ENCODE data around the gene CHI3L1. TPM values are rescaled to one million over a fixed set of nuclear protein-coding genes. Genes with fewer than 3 reads are reported as not detected.

CHI3L1 gene
- polyA plus RNA-seq, 1 of the 3 experiments (the other 2 are of a cell fraction), result not detected

DNA sequence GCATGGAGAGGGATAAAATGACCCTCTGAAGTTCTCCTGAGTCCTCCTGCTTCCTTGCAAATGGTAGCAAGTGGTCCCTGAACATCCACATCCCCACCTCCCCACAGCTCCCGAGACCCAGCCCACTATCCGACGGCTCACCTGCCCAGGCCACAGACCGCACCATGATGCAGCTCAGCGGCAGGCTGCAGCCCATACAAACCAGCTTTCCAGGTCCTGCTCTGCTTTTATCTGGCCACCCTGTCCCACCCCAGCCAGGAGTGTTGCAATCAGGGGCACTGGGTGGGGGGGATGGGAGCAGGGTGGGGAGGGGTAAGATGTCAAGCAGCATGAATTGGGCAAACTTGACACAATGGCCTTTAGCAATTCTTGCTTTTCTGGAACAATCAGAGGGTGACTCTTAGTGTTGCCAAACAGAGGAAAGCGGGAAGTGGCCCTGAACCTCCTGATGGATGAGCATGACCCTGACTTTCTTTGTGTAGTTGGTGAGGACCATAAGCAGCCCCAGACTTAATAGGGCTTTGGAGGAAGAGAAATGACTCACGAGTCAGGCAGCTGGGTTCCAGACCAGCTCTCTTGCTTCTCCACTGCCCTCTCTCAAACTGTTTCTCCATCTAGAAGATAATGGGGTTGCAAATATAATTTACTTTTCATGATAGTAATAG is 43.1 kb upstream of the CHI3L1 start, which contains the start of gene CHIT1 (continued):
- TF ChIP-seq, protein P1, sequence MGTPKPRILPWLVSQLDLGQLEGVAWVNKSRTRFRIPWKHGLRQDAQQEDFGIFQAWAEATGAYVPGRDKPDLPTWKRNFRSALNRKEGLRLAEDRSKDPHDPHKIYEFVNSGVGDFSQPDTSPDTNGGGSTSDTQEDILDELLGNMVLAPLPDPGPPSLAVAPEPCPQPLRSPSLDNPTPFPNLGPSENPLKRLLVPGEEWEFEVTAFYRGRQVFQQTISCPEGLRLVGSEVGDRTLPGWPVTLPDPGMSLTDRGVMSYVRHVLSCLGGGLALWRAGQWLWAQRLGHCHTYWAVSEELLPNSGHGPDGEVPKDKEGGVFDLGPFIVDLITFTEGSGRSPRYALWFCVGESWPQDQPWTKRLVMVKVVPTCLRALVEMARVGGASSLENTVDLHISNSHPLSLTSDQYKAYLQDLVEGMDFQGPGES (IDR thresholded peaks at IDR 0.05; ENCODE audit: low read depth, low read length), result no peak
- no peak for TF ChIP-seq JUND (IDR thresholded peaks at IDR 0.05)
- TF ChIP-seq MXI1 (IDR thresholded peaks at IDR 0.05; ENCODE audit: low read depth, low read length), result no peak
- no peak for TF ChIP-seq MEF2A (IDR thresholded peaks at IDR 0.05; ENCODE audit: borderline replicate concordance, low read depth)
- TF ChIP-seq FOXM1 (IDR thresholded peaks at IDR 0.05; ENCODE audit: low read depth), result no peak
- no peak for TF ChIP-seq CHD2 (IDR thresholded peaks at IDR 0.05; ENCODE audit: low read length, partially characterized antibody)
- TF ChIP-seq FOSL2 (IDR thresholded peaks at IDR 0.05; ENCODE audit: borderline replicate concordance, low read depth), result no peak

DNA sequence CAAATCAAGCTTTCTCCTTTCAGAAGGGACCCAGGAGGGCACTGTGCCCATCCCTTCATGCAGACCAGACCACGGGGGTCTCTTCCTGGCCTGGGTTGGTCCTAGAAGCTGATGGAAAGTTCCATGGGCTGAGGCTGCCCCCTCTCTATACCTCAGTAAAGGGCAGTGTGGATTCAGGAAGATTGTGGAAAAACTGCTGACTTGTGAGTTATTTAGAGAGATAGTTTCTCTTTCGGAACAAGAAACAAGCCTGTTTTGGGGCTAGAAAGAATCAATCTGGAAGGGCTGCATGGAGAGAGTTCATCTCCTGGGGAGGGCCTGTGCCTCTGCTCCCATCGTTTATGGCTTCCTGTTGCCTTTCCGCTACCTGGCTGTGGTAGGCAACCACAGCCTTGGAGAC is 42.2 kb upstream of the CHI3L1 start:
- no peak overlapping the region for H3K9ac ChIP-seq
- POLR2A ChIA-PET, result no interaction called here
- H3K79me2 ChIP-seq (ENCODE audit: insufficient read depth), result no peaks in the 10 kb centered on the region
- no peaks in the 10 kb centered on the region for H3K9me2 ChIP-seq
- DNase-seq, result no peak
- no peak overlapping the region for H3K4me2 ChIP-seq
- WGBS (ENCODE audit: low lambda C conversion rate), result 42% methylated on average over 4 of the region's 4 CpGs
- no peak overlapping the region for H3K4me3 ChIP-seq (ENCODE audit: low read depth in 2 of 2, low read length in 1 of 2)
- H3F3A ChIP-seq (replicated peaks; ENCODE audit: insufficient read depth), result no peaks in the 10 kb centered on the region
- peaks cover 47% of the 10 kb centered on the region for H3K27me3 ChIP-seq (ENCODE audit: insufficient read depth)
- H3K4me1 ChIP-seq (ENCODE audit: control insufficient read depth in 1 of 2, insufficient read depth in 2 of 2, low read depth in 1 of 2, low read length in 1 of 2), result no peaks in the 10 kb centered on the region
- CTCF ChIA-PET, result interaction anchor here (0.7 to 5.0 kb wide), 5 partner anchors 13 to 200 kb away, joined by 3 to 43 read pairs (median 3); no protein-coding TSS in a partner anchor
- H3K36me3 ChIP-seq (replicated peaks in 1 of 2; ENCODE audit: control insufficient read depth in 1 of 2, insufficient read depth in 2 of 2, low read length in 1 of 2), result no peaks in the 10 kb centered on the region
- no peaks in the 10 kb centered on the region for H4K20me1 ChIP-seq (ENCODE audit: insufficient read depth)
- H3K9me3 ChIP-seq, result no peaks in the 10 kb centered on the region
- no peak overlapping the region for H2AFZ ChIP-seq (ENCODE audit: low read depth)
- no peak overlapping the region for H3K27ac ChIP-seq (ENCODE audit: low read depth in 2 of 2, low read length in 1 of 2)
- no peak for TF ChIP-seq EZH2phosphoT487 (IDR thresholded peaks at IDR 0.05; ENCODE audit: borderline replicate concordance, low read depth)
- TF ChIP-seq GATA2 (CRISPR knock-in tag; IDR thresholded peaks at IDR 0.05), result no peak
- TF ChIP-seq, protein P1 (IDR thresholded peaks at IDR 0.05; ENCODE audit: low read depth, low read length), result no peak
- TF ChIP-seq FOSL2 (IDR thresholded peaks at IDR 0.05; ENCODE audit: borderline replicate concordance, low read depth), result no peak
- TF ChIP-seq MEF2A (IDR thresholded peaks at IDR 0.05; ENCODE audit: borderline replicate concordance, low read depth), result no peak
- no peak for TF ChIP-seq ZBTB33 (IDR thresholded peaks at IDR 0.05; ENCODE audit: borderline replicate concordance, low read depth)
- TF ChIP-seq, protein P2, sequence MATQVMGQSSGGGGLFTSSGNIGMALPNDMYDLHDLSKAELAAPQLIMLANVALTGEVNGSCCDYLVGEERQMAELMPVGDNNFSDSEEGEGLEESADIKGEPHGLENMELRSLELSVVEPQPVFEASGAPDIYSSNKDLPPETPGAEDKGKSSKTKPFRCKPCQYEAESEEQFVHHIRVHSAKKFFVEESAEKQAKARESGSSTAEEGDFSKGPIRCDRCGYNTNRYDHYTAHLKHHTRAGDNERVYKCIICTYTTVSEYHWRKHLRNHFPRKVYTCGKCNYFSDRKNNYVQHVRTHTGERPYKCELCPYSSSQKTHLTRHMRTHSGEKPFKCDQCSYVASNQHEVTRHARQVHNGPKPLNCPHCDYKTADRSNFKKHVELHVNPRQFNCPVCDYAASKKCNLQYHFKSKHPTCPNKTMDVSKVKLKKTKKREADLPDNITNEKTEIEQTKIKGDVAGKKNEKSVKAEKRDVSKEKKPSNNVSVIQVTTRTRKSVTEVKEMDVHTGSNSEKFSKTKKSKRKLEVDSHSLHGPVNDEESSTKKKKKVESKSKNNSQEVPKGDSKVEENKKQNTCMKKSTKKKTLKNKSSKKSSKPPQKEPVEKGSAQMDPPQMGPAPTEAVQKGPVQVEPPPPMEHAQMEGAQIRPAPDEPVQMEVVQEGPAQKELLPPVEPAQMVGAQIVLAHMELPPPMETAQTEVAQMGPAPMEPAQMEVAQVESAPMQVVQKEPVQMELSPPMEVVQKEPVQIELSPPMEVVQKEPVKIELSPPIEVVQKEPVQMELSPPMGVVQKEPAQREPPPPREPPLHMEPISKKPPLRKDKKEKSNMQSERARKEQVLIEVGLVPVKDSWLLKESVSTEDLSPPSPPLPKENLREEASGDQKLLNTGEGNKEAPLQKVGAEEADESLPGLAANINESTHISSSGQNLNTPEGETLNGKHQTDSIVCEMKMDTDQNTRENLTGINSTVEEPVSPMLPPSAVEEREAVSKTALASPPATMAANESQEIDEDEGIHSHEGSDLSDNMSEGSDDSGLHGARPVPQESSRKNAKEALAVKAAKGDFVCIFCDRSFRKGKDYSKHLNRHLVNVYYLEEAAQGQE (IDR thresholded peaks at IDR 0.05; ENCODE audit: low read depth, low read length), result no peak
- no peak for TF ChIP-seq TEAD4 (IDR thresholded peaks at IDR 0.05; ENCODE audit: borderline replicate concordance, insufficient read depth)
- TF ChIP-seq SIN3A (IDR thresholded peaks at IDR 0.05; ENCODE audit: borderline replicate concordance, low read depth, low read length), result no peak
- no peak for TF ChIP-seq POLR2AphosphoS5 (IDR thresholded peaks at IDR 0.05; ENCODE audit: low read depth, low read length)
- TF ChIP-seq GABPA (IDR thresholded peaks at IDR 0.05; ENCODE audit: low read depth), result no peak
- no peak for TF ChIP-seq USF2 (IDR thresholded peaks at IDR 0.05; ENCODE audit: borderline replicate concordance, low read depth, low read length)
- TF ChIP-seq SMC3 (IDR thresholded peaks at IDR 0.05; ENCODE audit: low read depth, low read length), result no peak
- no peak for TF ChIP-seq NRF1 (IDR thresholded peaks at IDR 0.05; ENCODE audit: low read depth, low read length)
- TF ChIP-seq ELF1 (IDR thresholded peaks at IDR 0.05), result no peak
- no peak for TF ChIP-seq PBX3 (IDR thresholded peaks at IDR 0.05)

Data from SK-N-SH (cell line).